Ovary (tissue), 3 donors: ENCODE results near the gene YY1.

Source experiments
- CTCF ChIP-seq, 3 donors: fragments of 450-650 bp in 2 of 3; fragments of 200-600 bp in 1 of 3; IDR thresholded peaks; one replicate each; pipeline versions ENCODE4 v1.5.1 to v1.8.0; 2016 to 2022; ENCODE audit warnings: antibody characterized with exemption in 3 of 3, mild to moderate bottlenecking in 1 of 3
- EP300 ChIP-seq: sonication (generic); formaldehyde crosslinking; IDR thresholded peaks from one replicate; pipeline ENCODE4 v1.6.1; 2017; ENCODE audit warnings: antibody characterized with exemption
- POLR2A ChIP-seq: fragments of 450-650 bp; IDR thresholded peaks from one replicate; pipeline ENCODE4 v1.6.1; 2017; ENCODE audit warnings: antibody characterized with exemption, mild to moderate bottlenecking, moderate library complexity
- donor health status: DM: no; HTN: no; CAD: no.

- TF ChIP-seq EP300 (no peak), POLR2A (no peak), CTCF (IDR thresholded peaks at IDR 0.05) (no peak)
Observed at GRCh38 chr14:100215330-100215885, 23.5 kb upstream of the YY1 start.
